AG10803 (cell line): Measurements from ENCODE around the gene CCNK.
A peak's percentile ranks its signal among the peaks of the same experiment; 100 is the strongest.

Source experiments
- DNase-seq: peaks from one replicate; pipeline ENCODE4 v3.0.0; 2010; ENCODE audit warnings: low read depth
- H3K4me3 ChIP-seq: 2 replicates; pipeline ENCODE4 v1.5.1; 2011; ENCODE audit warnings: mild to moderate bottlenecking, low read length, control low read depth
- TF ChIP-seq, protein P1 (sequence below): conservative IDR thresholded peaks from 2 replicates; pipeline ENCODE4 v1.5.1; 2011; ENCODE audit warnings: mild to moderate bottlenecking, low read length, control low read depth, inconsistent platforms

CCNK gene

DNA sequence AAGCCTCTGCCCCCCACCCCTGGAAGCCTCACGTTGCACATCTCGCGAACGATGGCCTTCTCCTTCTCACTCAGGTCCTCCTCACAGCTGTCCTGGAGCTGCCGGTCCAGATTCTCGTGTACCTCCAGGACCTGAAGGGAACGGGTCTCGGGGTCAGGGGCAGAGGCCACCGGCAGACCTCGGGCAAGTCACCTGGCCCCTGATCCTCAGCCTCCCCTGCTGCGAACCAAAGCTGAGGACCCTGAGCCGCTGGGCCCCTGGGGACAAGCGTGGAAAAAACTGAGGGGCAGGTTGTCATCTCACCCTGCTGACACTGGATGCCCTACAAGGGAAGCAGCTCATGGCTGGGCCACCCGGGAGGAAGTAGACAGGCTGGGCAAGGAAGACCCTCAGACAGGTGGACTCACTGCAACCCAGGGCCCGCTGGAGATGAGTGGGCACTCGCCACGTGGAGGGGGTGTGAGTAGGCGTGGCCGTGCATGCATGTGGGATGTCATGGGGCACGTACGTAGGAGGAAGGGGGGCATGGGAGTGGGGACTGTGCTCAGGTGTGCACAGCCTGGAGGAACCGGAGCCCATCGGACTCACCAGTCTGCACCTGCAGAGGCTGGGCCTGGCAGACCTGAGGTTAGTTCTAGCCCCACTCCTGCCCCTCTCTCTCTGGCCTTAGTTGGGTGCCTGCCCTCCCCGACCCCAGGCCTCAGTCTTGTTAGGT, 35.1 kb downstream of the CCNK start:
- no peak for DNase-seq
- TF ChIP-seq, protein P1, sequence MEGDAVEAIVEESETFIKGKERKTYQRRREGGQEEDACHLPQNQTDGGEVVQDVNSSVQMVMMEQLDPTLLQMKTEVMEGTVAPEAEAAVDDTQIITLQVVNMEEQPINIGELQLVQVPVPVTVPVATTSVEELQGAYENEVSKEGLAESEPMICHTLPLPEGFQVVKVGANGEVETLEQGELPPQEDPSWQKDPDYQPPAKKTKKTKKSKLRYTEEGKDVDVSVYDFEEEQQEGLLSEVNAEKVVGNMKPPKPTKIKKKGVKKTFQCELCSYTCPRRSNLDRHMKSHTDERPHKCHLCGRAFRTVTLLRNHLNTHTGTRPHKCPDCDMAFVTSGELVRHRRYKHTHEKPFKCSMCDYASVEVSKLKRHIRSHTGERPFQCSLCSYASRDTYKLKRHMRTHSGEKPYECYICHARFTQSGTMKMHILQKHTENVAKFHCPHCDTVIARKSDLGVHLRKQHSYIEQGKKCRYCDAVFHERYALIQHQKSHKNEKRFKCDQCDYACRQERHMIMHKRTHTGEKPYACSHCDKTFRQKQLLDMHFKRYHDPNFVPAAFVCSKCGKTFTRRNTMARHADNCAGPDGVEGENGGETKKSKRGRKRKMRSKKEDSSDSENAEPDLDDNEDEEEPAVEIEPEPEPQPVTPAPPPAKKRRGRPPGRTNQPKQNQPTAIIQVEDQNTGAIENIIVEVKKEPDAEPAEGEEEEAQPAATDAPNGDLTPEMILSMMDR: no peak
- H3K4me3 ChIP-seq: no peak overlapping the region

DNA sequence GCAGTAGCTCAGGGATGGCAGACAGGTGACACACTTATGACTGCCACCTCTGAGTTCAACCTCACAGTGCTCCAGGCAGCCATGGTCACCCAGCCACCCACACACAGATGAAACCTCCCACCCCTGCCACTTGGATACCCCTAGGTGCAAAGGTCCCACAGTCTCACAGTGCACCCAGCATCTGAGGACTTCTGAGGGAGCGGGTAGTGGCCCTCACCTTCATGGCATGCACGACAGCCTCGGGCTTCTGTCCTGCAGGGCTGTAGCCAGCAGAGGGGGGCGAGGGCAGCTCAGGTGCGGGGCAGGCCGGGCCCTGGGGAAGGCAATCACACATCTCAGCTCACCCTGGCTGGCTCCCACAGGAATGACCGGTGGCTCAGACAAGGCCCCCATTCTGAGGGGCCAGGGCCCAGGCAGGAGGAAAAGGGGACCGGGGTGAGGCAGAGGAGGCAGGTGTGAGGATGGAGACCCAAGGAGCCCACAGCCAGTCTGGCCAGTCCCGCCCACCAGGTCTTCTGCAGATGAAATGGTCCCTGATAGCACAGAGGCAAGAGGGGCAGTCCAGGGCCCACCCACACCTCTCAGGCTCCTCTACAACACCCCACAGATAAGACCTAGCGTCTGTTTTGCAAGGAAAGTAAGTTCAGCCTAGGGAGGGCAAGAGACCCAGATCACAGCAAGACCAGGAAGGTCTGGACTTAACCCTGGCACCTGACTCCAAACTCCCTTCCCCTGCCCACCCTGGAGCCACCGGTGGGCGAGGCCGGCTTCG, 35.8 kb downstream of the CCNK start:
- no peak for DNase-seq
- TF ChIP-seq, protein P1: no peak
- H3K4me3 ChIP-seq: no peak overlapping the region

DNA sequence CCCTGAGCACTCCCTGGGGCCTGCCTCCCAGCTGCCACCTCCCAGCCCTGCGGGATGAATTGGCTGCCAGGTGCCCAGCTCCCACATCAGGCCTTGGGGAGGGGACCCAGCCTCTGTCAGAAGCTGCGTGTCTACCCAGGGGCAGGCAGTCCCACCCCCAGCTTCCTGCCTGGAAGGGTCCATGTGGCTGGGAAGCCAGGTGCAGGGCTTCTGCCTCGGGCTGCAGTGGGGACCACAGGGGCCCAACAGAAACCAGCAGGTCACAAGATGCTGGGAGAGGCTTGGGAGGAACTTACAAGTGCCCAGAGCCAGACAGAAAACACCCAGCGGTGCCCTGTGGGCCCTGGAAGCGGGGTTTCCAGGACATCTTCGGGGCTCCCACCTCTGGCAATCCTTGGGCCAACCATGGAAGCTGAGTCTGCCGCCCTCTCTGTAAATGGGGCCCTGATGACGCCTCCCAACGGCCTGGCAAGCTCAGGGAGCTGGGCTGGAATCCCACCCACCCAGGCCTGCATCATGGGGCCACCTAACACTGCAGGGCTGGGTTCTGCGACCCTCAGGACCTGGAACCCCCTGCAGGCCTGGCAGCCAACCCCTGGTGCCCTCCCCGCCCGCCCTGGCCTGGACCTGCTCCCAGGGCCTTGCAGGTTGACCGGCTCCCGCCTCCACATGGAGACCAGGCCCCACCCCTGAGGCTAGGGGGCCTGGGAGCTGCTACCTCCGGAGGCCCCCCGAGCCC, 36.6 kb downstream of the CCNK start:
- DNase-seq: no peak
- TF ChIP-seq, protein P1: no peak
- H3K4me3 ChIP-seq: no peak overlapping the region

DNA sequence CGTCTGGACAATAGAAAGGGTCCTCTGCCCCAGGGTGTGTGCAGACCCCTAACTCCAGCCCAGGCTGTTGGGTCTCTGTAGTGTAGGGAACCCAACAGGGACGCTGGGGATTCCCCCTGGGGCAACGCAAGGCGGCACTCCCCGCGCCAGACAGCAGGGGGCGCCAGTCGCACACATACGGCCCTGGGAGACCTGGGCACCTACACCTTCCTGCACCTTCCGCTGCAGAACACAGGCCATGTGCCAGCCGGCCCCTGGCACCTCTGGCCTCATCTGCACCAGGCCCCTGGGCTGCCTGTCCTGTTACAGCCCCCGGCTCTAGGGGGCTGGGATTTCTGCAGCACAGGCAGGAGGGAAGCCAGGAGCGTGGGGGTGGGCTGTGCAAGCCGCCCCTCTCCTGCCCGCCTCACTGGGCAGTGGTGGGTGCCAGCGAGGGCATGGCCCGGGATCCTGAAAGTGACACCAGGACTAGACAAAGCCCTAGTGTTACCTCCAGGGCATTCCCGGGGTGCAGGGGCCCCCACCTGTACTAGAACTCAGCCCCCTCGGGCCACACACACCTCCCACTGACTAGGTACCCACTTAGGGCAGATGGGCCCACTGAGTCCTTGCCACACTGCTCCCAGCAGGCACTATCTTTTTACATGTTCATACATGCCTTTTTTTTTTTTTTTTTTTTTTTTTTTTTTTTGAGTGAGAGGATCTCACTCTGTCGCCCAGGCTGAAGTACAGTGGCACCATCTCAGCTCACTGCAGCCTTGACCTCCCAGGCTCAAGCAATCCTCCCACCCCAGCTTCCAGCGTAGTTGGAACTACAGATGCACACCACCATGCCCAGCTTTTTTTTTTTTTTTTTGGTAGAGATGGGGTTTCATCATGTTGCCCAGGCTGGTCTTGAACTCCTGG, 37.5 kb downstream of the CCNK start:
- no peak overlapping the region for H3K4me3 ChIP-seq
- TF ChIP-seq, protein P1: peak; percentile 84
- peak; percentile 32 for DNase-seq

DNA sequence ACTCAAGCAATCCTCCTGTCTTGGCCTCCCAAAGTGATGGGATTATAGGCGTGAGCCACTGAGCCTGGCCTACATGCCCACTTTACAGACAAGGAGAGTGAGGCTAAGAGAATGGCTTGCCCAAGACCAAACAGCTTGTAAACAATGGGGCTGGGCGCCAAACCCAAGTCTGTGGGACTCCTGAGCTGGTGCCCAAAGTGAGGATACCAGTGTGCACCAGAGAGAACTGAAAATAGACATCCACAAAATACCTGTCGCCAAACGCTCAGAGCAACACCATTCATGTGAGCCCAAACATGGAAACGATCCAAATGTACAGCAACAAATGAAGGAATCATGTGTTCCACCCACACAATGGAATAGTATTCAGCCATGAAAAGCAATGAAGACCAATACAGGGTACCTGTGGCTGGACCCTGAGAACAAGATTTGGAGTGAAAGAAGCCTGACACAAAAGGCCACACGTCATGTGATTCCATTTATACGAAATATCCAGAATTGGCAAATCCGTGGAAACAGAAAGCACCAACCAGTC, 38.2 kb downstream of the CCNK start:
- TF ChIP-seq, protein P1: no peak
- DNase-seq: no peak

DNA sequence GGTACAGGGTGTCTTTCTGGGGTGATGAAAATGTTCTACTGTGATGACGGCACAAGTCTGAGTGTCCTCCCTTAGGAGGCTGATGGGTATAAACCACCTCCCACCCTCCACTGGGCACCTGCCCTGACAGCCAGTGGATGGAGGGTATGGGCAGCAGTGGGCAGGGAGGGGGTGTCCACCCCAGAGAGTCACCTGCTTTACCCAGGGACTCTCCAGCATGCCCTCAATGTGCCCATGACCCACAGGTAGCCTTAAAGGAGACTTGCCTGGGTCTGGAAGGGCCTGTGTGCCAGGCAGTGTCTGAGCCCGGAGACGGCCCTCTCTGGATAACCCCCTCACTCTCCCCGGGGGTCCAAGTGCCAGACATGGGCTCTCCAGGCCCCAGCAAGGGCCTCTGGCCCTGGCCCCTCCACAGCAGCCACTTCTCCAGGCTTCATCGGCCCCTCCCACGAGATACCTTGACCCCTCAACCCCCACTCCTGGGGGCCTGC, 38.8 kb downstream of the CCNK start:
- TF ChIP-seq, protein P1: no peak
- DNase-seq: no peak
- H3K4me3 ChIP-seq: no peak overlapping the region

More for the DNA sequence above, 38.2 kb downstream of the CCNK start:
- no peak overlapping the region for H3K4me3 ChIP-seq
